ENCODE data around the gene SRBD1.

The SRBD1 gene

DNA sequence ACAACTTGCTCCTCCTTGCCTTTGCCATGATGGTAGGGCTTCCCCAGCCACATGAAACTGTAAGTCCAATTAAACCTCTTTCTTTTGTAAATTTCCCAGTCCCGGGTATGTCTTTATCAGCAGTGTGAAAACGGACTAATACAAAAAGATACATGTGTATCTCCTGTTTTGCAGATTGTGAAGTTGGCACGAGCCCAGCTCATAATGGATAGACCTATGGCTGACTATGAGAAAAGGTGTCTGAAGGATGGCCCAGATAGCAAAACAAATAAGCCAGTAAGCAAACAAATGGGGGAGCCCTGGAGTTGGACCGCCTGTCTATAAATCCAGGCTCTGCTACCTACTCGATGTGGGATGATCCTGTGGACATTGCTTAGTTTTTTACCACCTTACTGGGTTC is 24.9 kb upstream of the SRBD1 start:
- no peak for DNase-seq (ENCODE audit: low spot score)

DNA sequence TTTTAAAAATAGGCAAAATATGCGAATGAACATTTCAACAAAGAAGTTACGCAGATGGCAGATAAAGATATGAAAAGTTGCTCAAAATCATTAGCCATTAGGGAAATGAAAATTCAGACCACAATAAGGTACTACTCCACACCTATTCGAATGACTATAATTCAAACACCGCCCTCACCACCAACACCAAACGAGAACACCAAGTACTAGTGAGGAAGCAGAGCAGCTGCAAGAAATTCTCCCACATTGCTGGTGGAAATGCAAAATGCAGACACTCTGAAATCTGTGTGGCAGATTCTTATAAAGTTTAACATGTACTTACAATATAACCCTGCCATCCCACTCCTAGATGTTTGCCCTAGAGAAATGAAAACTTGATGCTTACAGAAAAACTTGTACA is 23.2 kb upstream of the SRBD1 start:
- no peak for DNase-seq (ENCODE audit: low spot score)

- DNase-seq (ENCODE audit: low spot score) = no peak
These were observed 20.9 kb upstream of the SRBD1 start for GRCh38 chr2:45631955-45632354.

DNA sequence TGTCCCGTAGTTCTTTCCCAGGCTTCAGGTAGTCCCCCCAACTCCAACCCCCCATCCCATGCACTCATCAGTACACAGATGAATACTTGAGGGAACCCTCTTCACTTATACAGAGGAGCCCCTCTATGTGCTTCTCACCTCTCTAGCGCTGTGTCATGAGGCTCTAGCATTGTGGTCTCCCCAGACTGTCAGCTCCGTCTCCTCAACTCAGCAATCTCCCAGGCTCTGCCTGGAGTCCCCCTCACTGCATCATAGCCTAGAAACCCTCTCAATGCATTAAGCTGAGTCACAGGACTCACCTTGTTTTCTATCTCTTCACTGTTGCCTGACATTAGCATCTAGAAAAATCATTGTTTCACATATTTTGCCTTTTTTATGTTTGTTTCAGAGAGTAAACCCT is 20.3 kb upstream of the SRBD1 start:
- no peak for DNase-seq (ENCODE audit: low spot score)

DNA sequence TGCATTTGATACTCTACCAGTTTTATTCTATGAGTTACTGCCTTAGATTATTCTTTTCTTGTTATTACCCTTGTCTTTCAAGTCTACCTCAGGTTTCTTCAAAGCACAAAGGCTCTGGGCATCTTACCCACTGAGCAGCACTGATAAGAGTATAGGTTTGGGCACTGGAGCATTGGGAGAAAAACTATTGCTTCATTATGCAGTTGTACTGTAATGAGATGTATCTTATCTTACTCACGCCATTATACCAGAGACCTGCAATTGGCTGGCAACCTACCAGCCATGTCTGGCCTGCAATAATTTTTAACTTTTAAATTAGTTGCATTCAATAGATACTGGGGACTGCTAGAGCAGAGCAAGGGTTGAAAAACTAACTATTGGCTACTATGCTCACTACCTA is 18.9 kb upstream of the SRBD1 start:
- DNase-seq (ENCODE audit: low spot score) = no peak

DNA sequence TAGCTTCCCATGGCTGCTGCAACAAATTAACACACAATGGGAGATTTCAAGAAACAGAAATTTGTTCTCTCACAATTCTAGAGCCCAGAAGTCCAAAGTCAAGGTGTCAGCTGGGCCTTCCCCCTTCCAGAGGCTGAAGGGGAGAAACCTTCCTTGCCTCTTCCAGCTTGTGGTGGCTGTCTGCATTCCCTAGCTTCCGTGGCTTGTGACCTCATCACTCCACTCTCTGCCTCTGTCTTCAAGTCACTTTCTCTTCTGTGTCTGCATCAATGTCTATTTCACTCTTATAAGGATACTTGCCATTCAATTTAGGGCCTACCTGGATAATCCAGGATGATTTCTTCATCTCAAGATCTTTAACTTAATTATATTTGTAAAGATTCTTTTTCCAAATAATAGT is 16.8 kb upstream of the SRBD1 start:
- DNase-seq (ENCODE audit: low spot score) = no peak

DNA sequence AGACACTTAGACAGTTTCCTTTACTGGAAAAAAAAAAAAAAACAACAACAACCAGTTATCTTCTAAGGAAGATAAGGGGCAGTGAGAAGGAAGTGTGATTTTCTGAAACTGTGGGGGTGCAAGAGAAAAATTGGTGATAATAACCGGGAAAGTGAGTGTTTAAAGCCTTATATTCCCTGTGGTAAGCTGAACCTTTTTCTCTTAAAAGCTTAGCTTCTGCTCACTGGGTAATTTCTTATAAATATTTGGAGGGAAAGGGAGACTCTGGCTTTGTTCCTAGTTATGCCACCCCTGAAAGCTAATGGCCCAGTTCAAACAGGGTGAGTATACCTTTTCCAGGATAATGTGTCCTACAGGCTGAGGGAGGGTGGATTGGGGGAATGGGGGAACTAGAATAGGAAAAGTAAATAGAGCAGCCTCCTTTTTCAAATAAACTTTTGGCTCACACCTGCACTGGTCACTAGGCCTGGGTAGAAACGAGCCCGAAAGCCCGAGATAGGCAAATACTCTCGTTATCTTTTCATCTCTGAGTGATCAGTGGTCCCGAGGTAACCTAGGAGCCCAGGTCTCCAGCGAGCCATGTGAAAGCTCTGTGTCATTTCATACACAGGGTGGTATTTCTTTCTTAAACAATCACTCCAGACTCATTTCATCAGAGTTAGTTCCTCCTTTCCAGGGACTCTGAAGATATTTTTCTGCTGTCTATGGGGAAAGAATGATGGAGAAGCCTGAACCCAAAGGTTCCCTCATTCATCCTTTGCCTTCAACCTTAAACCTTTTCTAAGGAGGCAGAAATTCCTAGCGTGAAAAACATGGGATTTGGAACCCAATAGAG is 15.5 kb upstream of the SRBD1 start:
- DNase-seq (ENCODE audit: low spot score) = no peak

GRCh38 chr2:45625824-45626223 is 14.8 kb upstream of the SRBD1 start:
- no peak for DNase-seq (ENCODE audit: low spot score)

- no peak for DNase-seq (ENCODE audit: low spot score)
These were observed 12.0 kb upstream of the SRBD1 start for GRCh38 chr2:45623098-45623497.

- no peak for DNase-seq (ENCODE audit: low spot score)
These were observed 11.4 kb upstream of the SRBD1 start for GRCh38 chr2:45622336-45623075.

- DNase-seq (ENCODE audit: low spot score) = no peak
These were observed 6.4 kb upstream of the SRBD1 start for GRCh38 chr2:45617496-45617895.

GRCh38 chr2:45616658-45617411 is 5.8 kb upstream of the SRBD1 start:
- no peak for DNase-seq (ENCODE audit: low spot score)

DNA sequence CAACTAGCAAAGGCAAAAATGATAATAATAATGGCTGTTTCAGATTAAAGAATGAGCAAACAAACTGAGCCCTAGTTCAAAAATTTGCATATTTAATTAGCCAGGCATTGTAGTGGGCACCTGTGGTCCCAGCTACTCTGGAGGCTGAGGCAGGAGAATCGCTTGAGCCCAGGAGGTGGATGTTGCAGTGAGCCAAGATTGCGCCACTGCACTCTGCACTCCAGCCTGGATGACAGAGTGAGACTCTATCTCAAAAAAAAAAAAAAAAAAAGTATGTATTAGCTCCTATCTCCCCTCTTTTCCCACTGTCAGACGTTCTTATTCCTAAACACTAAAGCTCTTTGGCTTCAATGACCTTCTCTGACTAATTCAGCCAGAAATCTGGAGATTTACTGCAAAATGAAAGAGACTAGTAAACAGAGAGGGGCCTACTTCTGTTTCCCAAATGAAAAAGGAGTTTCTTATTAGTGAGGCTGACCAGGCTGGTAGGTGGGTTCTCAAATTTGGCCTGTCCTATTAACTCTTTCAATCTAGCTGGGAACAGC is 3.9 kb upstream of the SRBD1 start:
- no peak for DNase-seq (ENCODE audit: low spot score)

GRCh38 chr2:45614330-45614729 is 3.3 kb upstream of the SRBD1 start:
- no peak for DNase-seq (ENCODE audit: low spot score)

GRCh38 chr2:45612731-45613130 is 1.7 kb upstream of the SRBD1 start:
- no peak for DNase-seq (ENCODE audit: low spot score)

DNA sequence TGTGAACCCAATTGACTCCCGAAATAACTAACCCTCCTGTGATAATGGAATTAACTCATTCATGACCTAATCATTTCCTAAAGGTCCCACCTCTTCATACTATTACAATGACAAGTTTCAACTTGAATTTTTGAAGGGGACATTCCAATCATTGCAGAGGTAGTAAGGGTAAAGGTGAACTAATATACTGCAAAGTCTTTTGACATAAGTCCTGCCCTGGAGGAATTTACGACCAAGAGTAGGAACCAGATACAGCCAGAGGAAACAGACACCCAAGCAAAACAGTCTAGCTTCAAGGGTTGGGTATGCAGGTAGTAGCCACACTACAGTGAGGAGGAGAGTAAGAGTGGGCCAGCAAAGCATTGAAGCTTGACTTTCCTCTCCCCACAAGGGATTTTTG is 1.2 kb upstream of the SRBD1 start:
- no peak for DNase-seq (ENCODE audit: low spot score)

- peak; percentile 47 for DNase-seq (ENCODE audit: low spot score)
These were observed 617 bp downstream of the SRBD1 start for GRCh38 chr2:45610281-45611019.

DNA sequence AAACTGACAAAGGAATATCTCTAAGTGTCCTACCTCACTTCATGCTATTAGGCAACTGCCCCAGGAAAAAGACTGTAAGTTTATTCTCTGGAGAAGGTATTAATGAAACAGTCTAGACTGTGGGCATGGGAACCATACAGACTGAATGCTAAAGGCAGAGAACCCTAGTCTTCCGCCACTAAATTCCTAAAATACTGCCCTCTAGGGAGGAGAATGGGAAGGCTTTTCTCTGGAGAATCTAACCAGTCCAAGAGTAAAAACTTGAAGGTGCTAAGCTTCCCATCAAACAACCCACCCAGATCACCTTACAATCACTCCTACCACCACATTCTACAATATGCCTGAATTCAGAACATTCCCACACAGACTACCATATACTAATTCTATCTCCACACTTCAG is 3.4 kb downstream of the SRBD1 start:
- DNase-seq (ENCODE audit: low spot score) = peak; percentile 56

DNA sequence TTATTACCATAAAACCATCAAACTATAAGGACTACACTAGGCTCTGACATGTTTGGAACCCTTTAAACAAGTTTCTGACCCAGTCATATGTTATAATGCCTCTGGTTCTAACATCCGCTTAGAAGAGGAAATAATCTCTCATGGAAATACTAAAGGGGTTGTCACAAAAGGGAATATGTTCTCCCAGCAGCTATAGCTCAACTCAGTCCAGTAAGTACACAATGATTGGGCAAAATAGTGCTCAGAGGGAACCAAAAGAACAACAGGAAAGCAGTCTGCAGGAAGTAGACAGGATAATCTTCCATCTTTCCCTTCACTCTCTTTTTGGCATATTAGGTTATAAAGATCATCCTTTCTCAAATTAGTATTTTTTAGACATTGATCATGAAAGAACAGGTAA is 4.3 kb downstream of the SRBD1 start:
- DNase-seq (ENCODE audit: low spot score) = peak; percentile 78

- DNase-seq (ENCODE audit: low spot score) = no peak
These were observed 6.0 kb downstream of the SRBD1 start for GRCh38 chr2:45605116-45605515.

DNA sequence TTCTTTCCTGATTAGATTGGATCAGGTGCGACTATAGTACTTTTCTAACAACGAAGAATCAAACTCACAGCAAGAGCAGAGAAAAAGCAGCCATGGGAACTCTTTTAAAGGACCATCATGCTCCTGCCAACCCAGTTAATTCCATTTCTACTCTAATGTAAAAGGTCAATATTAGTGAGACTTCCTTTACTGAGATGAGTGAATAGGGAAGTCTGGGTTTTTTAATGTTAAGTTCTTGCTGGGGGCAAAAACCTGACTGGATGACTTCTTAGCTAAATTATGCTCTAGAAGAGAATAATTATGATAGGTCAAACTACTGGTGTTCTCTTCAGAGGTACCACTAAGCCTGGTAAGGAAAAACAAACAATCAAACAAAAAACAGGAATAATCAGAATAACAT is 8.4 kb downstream of the SRBD1 start:
- DNase-seq (ENCODE audit: low spot score) = no peak

DNA sequence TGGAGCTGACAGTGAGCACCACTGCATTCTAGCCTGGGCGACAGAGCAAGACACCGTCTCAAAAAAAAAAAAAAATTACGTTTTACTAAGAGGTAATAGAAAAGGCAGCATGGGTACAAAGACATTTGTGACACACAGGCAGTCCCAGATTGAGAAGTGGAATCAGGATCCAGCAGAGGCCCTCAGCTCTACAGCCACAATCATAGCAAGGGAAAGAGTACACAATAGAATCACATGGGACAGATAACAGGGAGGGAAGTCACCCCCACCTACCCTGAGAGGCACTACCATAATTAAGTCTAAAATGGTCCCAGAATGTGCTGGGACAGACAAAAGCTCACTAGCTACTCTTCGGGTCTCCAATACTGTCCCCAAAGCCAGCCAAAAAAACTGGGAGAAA is 12.5 kb downstream of the SRBD1 start:
- DNase-seq (ENCODE audit: low spot score) = no peak
